Ovary (tissue), 9 donors: ENCODE results near the gene FMNL2. TPM values are rescaled to one million over a fixed set of nuclear protein-coding genes. Genes with fewer than 3 reads are reported as not detected.

Experiments
- DNase-seq, 5 donors: peaks; one replicate each; pipeline ENCODE4 v3.0.0-alpha.2; 2019 to 2020
- H3K27ac ChIP-seq, 2 donors: fragments of 200-600 bp; one replicate each; pipeline versions ENCODE4 v1.5.1 to v1.8.0; 2019 to 2022
- H3K27me3 ChIP-seq: fragments of 200-600 bp; one replicate; pipeline ENCODE4 v1.8.0; 2022
- H3K36me3 ChIP-seq: fragments of 200-600 bp; sonication (generic); one replicate; pipeline ENCODE4 v1.5.1; 2019
- H3K4me1 ChIP-seq: one replicate; pipeline ENCODE4 v1.8.1; 2013; ENCODE audit warnings: mild to moderate bottlenecking, moderate library complexity; ENCODE audit not compliant: insufficient read depth
- H3K4me3 ChIP-seq: fragments of 200-600 bp; sonication (generic); one replicate; pipeline ENCODE4 v1.5.1; 2017
- H3K9me3 ChIP-seq, 2 donors: fragments of 200-600 bp in 1 of 2; sonication (generic) in 1 of 2; one replicate each; pipeline versions ENCODE4 v1.5.1 to v1.8.1; 2013 to 2019; ENCODE audit warnings: mild to moderate bottlenecking in 1 of 2, moderate library complexity in 1 of 2
- EP300 ChIP-seq: sonication (generic); formaldehyde crosslinking; IDR thresholded peaks from one replicate; pipeline ENCODE4 v1.6.1; 2017; ENCODE audit warnings: antibody characterized with exemption
- POLR2A ChIP-seq: fragments of 450-650 bp; IDR thresholded peaks from one replicate; pipeline ENCODE4 v1.6.1; 2017; ENCODE audit warnings: antibody characterized with exemption, mild to moderate bottlenecking, moderate library complexity
- WGBS, 3 donors: extraction: QIAGEN DNeasy Blood & Tissue Kit in 1 of 3; methylation state at CpG; one replicate each; pipeline versions ENCODE4 v1.1.5 to v1.1.7; 2013 to 2017; 5-methylcytosine and 5-hydroxymethylcytosine counted together
- intact Hi-C, 4 donors: fragments of 100-400 bp; cut with DNase I; formaldehyde crosslinking; loops; one replicate each; pipeline versions ENCODE4 v1.11.0 to v1.15.1; 2022 to 2023
- polyA plus RNA-seq, 2 donors: library from polyadenylated mRNA; stranded (reverse); fragments of 200-250 nt in 1 of 2; fragments of 350-450 nt in 1 of 2; fragmentation: Illumina TruSeq in 1 of 2; extraction: RNeasy Lipid Tissue Mini Kit (QIAGEN cat#74804) in 1 of 2; gene quantifications; one replicate each; pipeline ENCODE4 v1.2.3, GENCODE V29; 2013 to 2014
- total RNA-seq, 7 donors: library from RNA; depleted of rRNA in 2 of 7; stranded (reverse); fragments of >200 nt in 2 of 7; fragmentation: NEBNext Ultra II Directional in 3 of 7; extraction: Animal tissue kit (Norgen Biotek cat#: 25700) in 3 of 7; gene quantifications; one replicate each; pipeline versions ENCODE4 v1.1.0 to v1.2.4, GENCODE V29; 2016 to 2023
- TF ChIP-seq, protein P1 (sequence below), 3 donors: fragments of 450-650 bp in 2 of 3; fragments of 200-600 bp in 1 of 3; IDR thresholded peaks; one replicate each; pipeline versions ENCODE4 v1.5.1 to v1.8.0; 2016 to 2022; ENCODE audit warnings: antibody characterized with exemption in 3 of 3, mild to moderate bottlenecking in 1 of 3
- donor health status: DM: no; HTN: no; CAD: no; lungs with moderate emphysema.
- donor health status: DM: no; HTN: no; CAD: no.
- donor health status: Bipolar disorder and iron deficiency.
- donor health status: DM: yes; HTN: yes; CAD: no.
- donor health status: DM: no; HTN: no; CAD: no.
- donor health status: DM: yes; HTN: yes; CAD: no.

FMNL2 gene
- total and polyA plus RNA-seq, 9 donors: 30.3 to 89.1 (median 51.3) TPM

DNA sequence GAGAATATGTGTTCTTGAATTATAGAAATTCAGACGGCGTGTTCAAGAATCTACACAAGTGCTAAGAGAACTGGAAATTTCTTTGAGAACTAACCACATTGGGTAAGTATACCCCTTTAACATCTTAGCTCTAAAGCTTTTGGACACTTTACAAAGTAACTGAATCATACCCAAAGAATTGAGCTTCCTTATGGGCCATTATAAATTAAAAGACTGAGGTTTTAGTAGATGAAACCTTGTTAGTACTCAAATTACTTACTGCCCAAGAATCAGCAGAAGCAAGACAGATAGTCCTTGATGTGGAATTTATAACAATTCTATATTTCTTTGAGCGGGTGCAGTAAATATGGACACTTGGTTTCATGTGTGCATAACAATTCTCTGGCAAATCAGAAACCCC, 214.0 kb downstream of the FMNL2 start:
- no peak for DNase-seq
- 93 to 98% (median 97%) methylated on average over 3 of the region's 3 CpGs for WGBS, 3 donors
- TF ChIP-seq EP300 (no peak), POLR2A (no peak)
- TF ChIP-seq, protein P1, sequence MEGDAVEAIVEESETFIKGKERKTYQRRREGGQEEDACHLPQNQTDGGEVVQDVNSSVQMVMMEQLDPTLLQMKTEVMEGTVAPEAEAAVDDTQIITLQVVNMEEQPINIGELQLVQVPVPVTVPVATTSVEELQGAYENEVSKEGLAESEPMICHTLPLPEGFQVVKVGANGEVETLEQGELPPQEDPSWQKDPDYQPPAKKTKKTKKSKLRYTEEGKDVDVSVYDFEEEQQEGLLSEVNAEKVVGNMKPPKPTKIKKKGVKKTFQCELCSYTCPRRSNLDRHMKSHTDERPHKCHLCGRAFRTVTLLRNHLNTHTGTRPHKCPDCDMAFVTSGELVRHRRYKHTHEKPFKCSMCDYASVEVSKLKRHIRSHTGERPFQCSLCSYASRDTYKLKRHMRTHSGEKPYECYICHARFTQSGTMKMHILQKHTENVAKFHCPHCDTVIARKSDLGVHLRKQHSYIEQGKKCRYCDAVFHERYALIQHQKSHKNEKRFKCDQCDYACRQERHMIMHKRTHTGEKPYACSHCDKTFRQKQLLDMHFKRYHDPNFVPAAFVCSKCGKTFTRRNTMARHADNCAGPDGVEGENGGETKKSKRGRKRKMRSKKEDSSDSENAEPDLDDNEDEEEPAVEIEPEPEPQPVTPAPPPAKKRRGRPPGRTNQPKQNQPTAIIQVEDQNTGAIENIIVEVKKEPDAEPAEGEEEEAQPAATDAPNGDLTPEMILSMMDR (IDR thresholded peaks at IDR 0.05): no peak
- intact Hi-C loops: no loop called here
- H3K4me1 ChIP-seq: peaks cover 17% of the 10 kb centered on the region
- H3K9me3 ChIP-seq: no peaks in the 10 kb centered on the region
- H3K4me3 ChIP-seq: no peak overlapping the region
- H3K27ac ChIP-seq: no peak overlapping the region
- H3K27me3 ChIP-seq: no peaks in the 10 kb centered on the region
- no peaks in the 10 kb centered on the region for H3K36me3 ChIP-seq

DNA sequence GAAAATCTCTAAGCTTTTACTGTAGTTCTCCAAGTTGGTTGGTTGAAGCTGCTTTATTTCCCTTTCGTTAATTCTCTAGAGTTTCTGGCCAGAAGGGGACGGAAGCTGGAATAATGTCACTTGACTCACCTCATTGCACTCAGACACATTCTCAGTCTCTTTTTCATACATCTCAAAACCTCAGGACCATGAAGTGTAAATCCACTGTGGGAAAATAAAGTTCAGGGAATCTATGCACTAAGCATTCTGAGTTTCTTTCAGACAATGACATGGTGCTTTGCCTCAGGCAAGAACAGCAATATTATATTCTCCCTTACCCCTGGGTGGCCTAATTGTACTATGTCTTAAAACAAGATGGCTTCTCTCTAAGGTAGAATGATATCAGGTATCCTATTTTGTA, 214.4 kb downstream of the FMNL2 start:
- no peak for DNase-seq
- no peak overlapping the region for H3K4me3 ChIP-seq
- no peaks in the 10 kb centered on the region for H3K9me3 ChIP-seq
- H3K4me1 ChIP-seq: peaks cover 16% of the 10 kb centered on the region
- H3K36me3 ChIP-seq: no peaks in the 10 kb centered on the region
- 91 to 97% (median 95%) methylated on average over 2 of the region's 2 CpGs for WGBS, 3 donors
- TF ChIP-seq EP300 (no peak), POLR2A (no peak)
- TF ChIP-seq, protein P1 (IDR thresholded peaks at IDR 0.05): no peak
- no peaks in the 10 kb centered on the region for H3K27me3 ChIP-seq
- no peak overlapping the region for H3K27ac ChIP-seq
- intact Hi-C loops: no loop called here

DNA sequence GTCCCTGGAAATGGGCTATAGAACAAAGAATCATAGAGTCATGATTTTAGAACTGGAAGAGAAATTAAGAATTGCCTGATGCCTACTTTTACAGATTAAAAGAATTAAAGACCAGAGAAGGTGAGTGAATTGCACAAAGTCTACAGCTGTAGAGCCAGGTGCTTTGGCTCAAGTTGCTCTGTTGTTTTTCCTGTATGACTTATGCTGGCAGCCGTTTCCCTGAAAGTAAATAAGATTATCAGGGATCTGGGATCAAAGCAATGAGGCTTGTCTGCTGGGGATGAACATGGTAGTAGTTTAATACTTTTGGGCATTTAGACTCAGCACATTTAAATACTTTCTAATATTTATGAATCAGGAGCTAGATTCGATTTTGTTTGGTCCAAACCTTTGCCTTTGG, 215.4 kb downstream of the FMNL2 start:
- TF ChIP-seq EP300 (no peak), POLR2A (no peak)
- no peaks in the 10 kb centered on the region for H3K27me3 ChIP-seq

DNA sequence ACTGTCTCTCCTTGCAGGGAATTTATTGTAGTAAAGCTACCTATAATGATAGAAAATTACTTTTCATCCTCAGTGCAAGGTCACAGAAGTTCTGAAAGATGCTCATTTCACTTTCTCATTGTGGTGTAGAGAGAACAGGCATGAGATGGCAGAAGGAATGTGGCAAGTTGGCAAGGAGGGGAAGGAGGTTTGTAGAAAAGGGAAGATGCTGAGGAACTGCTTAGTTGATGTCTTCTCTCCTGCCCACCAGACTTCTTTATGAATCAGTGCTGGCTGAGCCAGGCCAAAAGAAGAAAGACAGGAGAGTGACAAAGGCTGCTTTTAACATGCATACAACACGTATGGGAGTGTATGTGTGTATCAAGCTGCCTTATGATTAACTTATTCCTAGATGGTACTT, 217.9 kb downstream of the FMNL2 start:
- intact Hi-C loops: no loop called here
- no peaks in the 10 kb centered on the region for H3K9me3 ChIP-seq
- no peaks in the 10 kb centered on the region for H3K27me3 ChIP-seq
- WGBS, 3 donors: 86 to 93% (median 89%) methylated on average over 1 of the region's 1 CpG
- DNase-seq: no peak
- no peaks in the 10 kb centered on the region for H3K36me3 ChIP-seq
- H3K4me1 ChIP-seq: peaks cover 4% of the 10 kb centered on the region
- H3K27ac ChIP-seq: no peak overlapping the region
- TF ChIP-seq, protein P1 (IDR thresholded peaks at IDR 0.05): no peak
- TF ChIP-seq POLR2A (no peak), EP300 (no peak)
- no peak overlapping the region for H3K4me3 ChIP-seq

More for the DNA sequence above, 215.4 kb downstream of the FMNL2 start:
- Histone ChIP-seq H3K4me1 (peaks cover 12% of the 10 kb centered on the region), H3K9me3 (no peaks in the 10 kb centered on the region), H3K4me3 (no peak overlapping the region), H3K36me3 (no peaks in the 10 kb centered on the region), H3K27ac (no peak overlapping the region)
- no peak for DNase-seq
- 26 to 33% (median 27%) methylated on average over 2 of the region's 2 CpGs for WGBS, 3 donors
- intact Hi-C loops: no loop called here

DNA sequence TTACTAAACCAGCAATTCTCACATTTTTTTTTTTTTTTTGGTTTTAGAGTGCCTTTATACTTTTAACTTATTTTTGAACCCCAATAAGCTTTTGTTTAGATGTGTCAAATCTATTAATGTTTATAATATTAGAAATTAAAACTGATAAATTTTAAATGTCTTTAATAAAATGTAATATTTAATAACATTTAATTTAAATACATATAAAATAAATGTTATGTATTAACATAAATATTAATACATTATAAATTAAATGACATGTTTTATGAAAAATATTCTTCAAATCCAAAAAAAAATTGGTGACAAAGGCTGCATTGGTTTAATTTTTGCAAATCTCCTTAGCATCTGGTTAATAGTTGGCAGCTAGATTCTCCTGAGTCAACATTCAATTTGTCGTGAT, 218.5 kb downstream of the FMNL2 start:
- no peaks in the 10 kb centered on the region for H3K27me3 ChIP-seq
- no peaks in the 10 kb centered on the region for H3K36me3 ChIP-seq
- WGBS, 3 donors: 97 to 99% (median 98%) methylated on average over 1 of the region's 1 CpG
- intact Hi-C loops: no loop called here
- no peaks in the 10 kb centered on the region for H3K9me3 ChIP-seq
- no peak overlapping the region for H3K4me3 ChIP-seq
- TF ChIP-seq EP300 (no peak), POLR2A (no peak)
- TF ChIP-seq, protein P1 (IDR thresholded peaks at IDR 0.05): no peak
- no peak overlapping the region for H3K27ac ChIP-seq
- no peak for DNase-seq
- H3K4me1 ChIP-seq: peaks cover 1% of the 10 kb centered on the region
